GM20000 (cell line): ENCODE data around the gene CORO2B.

Source experiments
- DNase-seq: peaks from one replicate; pipeline ENCODE4 v3.0.0; 2012; ENCODE audit warnings: low spot score
- TF ChIP-seq, protein P1 (sequence below): IDR thresholded peaks from 2 replicates; pipeline ENCODE4 v1.5.1; 2012; ENCODE audit warnings: mild to moderate bottlenecking, control low read depth; ENCODE audit errors: extremely low read depth, missing control alignments

The CORO2B gene

DNA sequence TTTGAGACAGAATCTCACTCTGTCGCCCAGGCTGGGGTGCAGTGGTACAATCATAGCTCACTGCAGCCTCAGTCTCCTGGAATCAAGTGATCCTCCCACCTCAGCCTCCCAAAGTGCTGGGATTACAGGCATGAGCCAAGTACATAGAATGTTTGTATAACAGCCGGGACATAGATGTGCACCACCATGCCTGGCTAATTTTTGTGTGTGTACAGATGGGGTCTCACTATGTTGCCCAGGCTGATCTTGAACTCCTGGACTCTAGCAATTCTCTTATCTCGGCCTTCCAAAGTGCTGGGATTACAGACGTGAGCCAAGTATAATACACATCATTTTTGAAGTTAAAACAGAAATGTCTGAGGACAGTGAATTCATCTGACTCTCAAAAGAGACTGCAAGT is 93.5 kb downstream of the CORO2B start:
- DNase-seq, result no peak
- TF ChIP-seq, protein P1, sequence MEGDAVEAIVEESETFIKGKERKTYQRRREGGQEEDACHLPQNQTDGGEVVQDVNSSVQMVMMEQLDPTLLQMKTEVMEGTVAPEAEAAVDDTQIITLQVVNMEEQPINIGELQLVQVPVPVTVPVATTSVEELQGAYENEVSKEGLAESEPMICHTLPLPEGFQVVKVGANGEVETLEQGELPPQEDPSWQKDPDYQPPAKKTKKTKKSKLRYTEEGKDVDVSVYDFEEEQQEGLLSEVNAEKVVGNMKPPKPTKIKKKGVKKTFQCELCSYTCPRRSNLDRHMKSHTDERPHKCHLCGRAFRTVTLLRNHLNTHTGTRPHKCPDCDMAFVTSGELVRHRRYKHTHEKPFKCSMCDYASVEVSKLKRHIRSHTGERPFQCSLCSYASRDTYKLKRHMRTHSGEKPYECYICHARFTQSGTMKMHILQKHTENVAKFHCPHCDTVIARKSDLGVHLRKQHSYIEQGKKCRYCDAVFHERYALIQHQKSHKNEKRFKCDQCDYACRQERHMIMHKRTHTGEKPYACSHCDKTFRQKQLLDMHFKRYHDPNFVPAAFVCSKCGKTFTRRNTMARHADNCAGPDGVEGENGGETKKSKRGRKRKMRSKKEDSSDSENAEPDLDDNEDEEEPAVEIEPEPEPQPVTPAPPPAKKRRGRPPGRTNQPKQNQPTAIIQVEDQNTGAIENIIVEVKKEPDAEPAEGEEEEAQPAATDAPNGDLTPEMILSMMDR, result no peak

DNA sequence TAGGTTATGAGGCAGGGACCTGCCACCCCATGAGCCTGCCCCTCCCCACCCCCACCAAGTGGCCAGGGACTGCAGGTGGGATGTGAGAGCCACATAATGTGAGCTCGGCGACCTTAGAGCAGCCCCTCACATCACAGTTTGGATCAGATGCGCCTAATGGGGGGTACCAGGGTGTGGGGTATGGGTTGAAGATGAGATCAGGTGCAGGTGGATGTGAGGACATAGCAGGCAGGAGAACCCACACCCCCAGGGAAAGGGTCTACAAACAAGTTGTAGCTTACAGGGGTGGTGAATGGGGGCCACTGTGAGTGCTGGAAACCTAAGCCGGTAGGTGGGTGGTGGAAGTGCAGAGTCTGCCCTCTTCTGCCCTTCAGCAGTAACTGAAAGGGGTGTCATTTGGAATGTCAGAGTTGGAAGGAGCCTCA is 94.0 kb downstream of the CORO2B start:
- DNase-seq, result no peak
- TF ChIP-seq, protein P1, result no peak

DNA sequence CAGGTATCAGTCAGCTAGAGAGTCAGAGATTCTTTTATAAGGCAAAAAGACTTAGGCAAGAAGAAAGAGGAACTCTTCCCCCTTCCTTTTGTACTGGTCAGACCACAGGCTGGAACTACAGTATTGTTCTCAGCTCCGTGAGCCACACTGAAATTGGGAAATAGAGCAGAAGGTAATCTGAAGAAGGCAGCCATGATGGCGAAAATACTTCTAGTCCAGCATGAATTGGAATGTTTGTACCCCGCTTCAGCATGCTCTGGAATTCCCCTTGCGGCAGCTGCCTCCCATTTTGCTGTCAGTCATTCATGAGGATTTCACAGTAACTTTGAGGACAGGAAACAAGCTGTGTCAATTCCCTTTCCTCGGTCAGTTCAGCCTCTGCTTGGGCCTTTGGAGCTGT is 96.2 kb downstream of the CORO2B start:
- DNase-seq, result peak; percentile 44
- TF ChIP-seq, protein P1, result no peak

DNA sequence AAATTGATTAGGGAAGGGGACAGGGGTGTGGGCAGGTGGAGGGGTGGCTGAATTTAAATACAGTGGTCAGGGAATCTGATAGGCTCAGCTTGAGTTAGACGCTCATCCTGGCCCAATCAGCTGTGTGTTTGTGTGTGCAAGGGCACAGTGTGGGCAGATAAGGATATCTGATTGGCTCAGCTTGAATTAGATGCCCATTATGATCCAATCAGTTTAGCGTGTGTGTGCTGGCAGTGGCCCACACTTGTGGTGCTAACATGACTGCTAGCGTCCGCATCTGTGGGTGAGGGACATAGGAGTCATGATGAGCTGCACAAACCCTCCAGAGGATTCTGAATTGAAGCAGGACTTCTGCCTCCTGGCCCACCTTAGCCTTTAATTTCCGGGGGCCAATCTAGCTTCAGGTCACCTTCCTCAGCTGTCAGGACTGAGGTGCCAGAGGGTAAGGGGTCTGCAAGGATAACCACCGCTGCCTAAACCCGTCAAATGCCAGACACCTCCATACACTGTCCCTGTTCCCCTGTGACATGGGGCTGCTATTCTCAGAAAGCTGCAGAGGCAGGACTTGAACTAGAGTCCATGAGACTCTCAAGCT is 97.3 kb downstream of the CORO2B start:
- DNase-seq, result no peak
- TF ChIP-seq, protein P1, result no peak

DNA sequence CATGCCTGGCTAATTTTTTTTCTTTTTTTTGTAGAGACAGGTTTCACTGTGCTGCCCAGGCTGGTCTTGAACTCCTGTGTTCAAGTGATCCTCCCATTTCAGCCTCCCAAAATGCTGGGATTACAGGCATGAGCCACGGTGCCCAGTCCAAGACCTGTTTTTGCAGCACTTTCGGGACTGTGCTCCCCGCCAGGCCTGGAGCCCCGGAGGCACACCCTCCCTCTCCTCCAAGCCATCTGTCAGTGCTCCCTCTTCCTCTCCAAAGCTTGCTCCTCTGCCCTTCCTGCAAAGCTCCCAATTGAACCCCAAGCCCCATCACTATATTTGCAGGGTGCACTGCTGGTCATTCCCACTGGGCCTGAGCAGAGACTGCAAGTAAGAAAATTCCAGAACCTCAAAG is 98.1 kb downstream of the CORO2B start:
- TF ChIP-seq, protein P1, result no peak
- no peak for DNase-seq

DNA sequence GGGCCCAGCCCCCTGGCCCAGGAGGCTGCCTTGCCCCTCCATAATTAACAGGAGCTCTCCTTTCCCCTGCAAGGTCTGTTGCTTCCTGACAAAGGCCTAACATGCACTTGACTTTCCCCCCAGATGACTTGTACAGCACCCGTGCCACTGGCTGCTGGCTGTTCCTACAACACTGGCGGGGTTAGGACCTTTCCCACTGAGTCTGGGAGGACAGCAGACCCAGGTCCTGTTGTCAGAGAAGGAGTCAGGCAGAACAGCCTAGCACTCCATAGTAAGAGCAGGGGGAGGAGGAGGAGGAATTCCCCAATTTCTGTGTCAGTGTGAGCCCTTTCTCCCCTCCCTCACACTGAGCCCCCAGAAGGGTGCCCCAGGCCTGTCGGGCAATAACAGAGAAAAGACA is 99.2 kb downstream of the CORO2B start:
- TF ChIP-seq, protein P1, result no peak
- no peak for DNase-seq

DNA sequence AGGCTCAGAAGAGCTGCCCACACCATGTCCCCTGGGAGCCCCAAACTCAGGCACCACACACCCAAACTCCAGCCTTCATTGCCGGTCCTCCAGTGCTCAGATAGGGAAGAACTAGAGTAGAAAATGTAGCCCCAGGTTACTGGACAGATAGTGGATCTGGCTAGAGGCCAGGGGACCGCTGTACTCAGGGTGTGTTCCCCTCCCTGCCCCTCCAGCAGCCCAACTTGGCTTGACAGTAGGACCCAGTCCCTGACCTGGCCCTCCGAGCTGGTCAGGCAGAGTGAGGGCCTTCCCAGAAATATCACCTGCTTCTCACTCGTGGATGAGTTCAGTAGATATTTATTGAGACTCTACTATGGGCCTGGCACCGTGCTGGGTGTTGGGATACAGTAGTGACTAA is 100.0 kb downstream of the CORO2B start:
- no peak for DNase-seq
- TF ChIP-seq, protein P1, result no peak
